NCI-H187 treated with DMSO at 0.1 percent for 48 hours (cell line): Measurements from ENCODE around the gene LENEP.

ENCODE experiments used
- DNase-seq: peaks from one replicate; lab custom pipeline; 2025; lab: John Stamatoyannopoulos, UW

Gene LENEP

GRCh38 chr1:155026588-155026987 lies 33.2 kb downstream of the LENEP start:
- DNase-seq, result no peak

- DNase-seq, result no peak
Measured at GRCh38 chr1:155029513-155030242, 36.3 kb downstream of the LENEP start.

- no peak for DNase-seq
Measured at GRCh38 chr1:155030243-155030795, 36.9 kb downstream of the LENEP start.

GRCh38 chr1:155030899-155031298 lies 37.5 kb downstream of the LENEP start:
- no peak for DNase-seq

GRCh38 chr1:155032886-155033285 lies 39.5 kb downstream of the LENEP start:
- DNase-seq, result no peak

GRCh38 chr1:155033524-155033923 lies 40.1 kb downstream of the LENEP start, which contains the start of the genes DCST1 and DCST2:
TSS of gene DCST1 (plus strand) at chr1:155033824. CDS start at chr1:155034037, 213 bp downstream.
TSS of gene DCST2 (minus strand) at chr1:155033781. CDS start at chr1:155033701, 80 bp downstream.
- no peak for DNase-seq

GRCh38 chr1:155034318-155035208 lies 41.2 kb downstream of the LENEP start:
- no peak for DNase-seq

- DNase-seq, result no peak
Measured at GRCh38 chr1:155035936-155036335, 42.5 kb downstream of the LENEP start.

- DNase-seq, result no peak
Measured at GRCh38 chr1:155037043-155037442, 43.7 kb downstream of the LENEP start.

GRCh38 chr1:155037851-155038441 lies 44.6 kb downstream of the LENEP start:
- DNase-seq, result no peak

GRCh38 chr1:155038602-155039307 lies 45.4 kb downstream of the LENEP start:
- no peak for DNase-seq

- no peak for DNase-seq
Measured at GRCh38 chr1:155039308-155039669, 45.9 kb downstream of the LENEP start.

GRCh38 chr1:155040358-155041093 lies 47.1 kb downstream of the LENEP start:
- DNase-seq, result no peak

GRCh38 chr1:155042789-155043188 lies 49.4 kb downstream of the LENEP start:
- DNase-seq, result no peak

- no peak for DNase-seq
Measured at GRCh38 chr1:155043301-155043702, 49.9 kb downstream of the LENEP start.

- no peak for DNase-seq
Measured at GRCh38 chr1:155043793-155044192, 50.4 kb downstream of the LENEP start.
